H9 (cell line): ENCODE results near the gene ADTRP. TPM values are rescaled to one million over a fixed set of nuclear protein-coding genes. Genes with fewer than 3 reads are reported as not detected.
"Not testable (repeated sequence)": the region's sequence is repeated elsewhere in the genome, so short reads cannot be mapped to it uniquely, and the experiment has no call there.

Source experiments
- DNase-seq: peaks from one replicate; pipeline ENCODE4 v3.0.0-alpha.2; 2017
- H2AFZ ChIP-seq: one replicate; pipeline ENCODE4 v1.6.1; 2013; ENCODE audit warnings: mild to moderate bottlenecking, low read length, control low read depth, moderate library complexity
- H2AK5ac ChIP-seq: 2 replicates; pipeline ENCODE4 v1.6.1; 2013; ENCODE audit warnings: low read length, control low read depth, mixed read lengths; ENCODE audit not compliant: insufficient read length
- H2BK120ac ChIP-seq: one replicate; pipeline ENCODE4 v1.6.1; 2013; ENCODE audit warnings: low read depth, mild to moderate bottlenecking, low read length, control low read depth, inconsistent platforms; ENCODE audit not compliant: poor library complexity, severe bottlenecking
- H2BK12ac ChIP-seq: 2 replicates; pipeline ENCODE4 v1.6.1; 2013; ENCODE audit warnings: low read length, control low read depth, mixed read lengths, low read depth; ENCODE audit not compliant: insufficient read length
- H2BK15ac ChIP-seq: 2 replicates; pipeline ENCODE4 v1.6.1; 2013; ENCODE audit warnings: low read depth, low read length, control low read depth
- H2BK20ac ChIP-seq: one replicate; pipeline ENCODE4 v1.6.1; 2013; ENCODE audit warnings: low read depth, mild to moderate bottlenecking, low read length, control low read depth, inconsistent platforms; ENCODE audit not compliant: poor library complexity, severe bottlenecking
- H2BK5ac ChIP-seq: 2 replicates; pipeline ENCODE4 v1.6.1; 2013; ENCODE audit warnings: low read length, control low read depth, mixed read lengths; ENCODE audit not compliant: insufficient read length
- H3K14ac ChIP-seq: 2 replicates; pipeline ENCODE4 v1.6.1; 2013; ENCODE audit warnings: low read length, control low read depth; ENCODE audit not compliant: insufficient read depth
- H3K18ac ChIP-seq: 2 replicates; pipeline ENCODE4 v1.6.1; 2013; ENCODE audit warnings: low read depth, mild to moderate bottlenecking, mixed read lengths, low read length, control low read depth; ENCODE audit not compliant: insufficient read length
- H3K23ac ChIP-seq: 2 replicates; pipeline ENCODE4 v1.6.1; 2013; ENCODE audit warnings: low read length, control low read depth, mixed read lengths, low read depth; ENCODE audit not compliant: insufficient read length
- H3K23me2 ChIP-seq: 2 replicates; pipeline ENCODE4 v1.6.1; 2013; ENCODE audit warnings: low read depth, mild to moderate bottlenecking, mixed read lengths, low read length, control low read depth; ENCODE audit not compliant: insufficient read length, poor library complexity, severe bottlenecking
- H3K27ac ChIP-seq: 2 replicates; pipeline ENCODE4 v1.5.1; 2013; ENCODE audit warnings: low read length, control low read depth, mixed read lengths, low read depth; ENCODE audit not compliant: insufficient read length
- H3K27me3 ChIP-seq: 2 replicates; pipeline ENCODE4 v1.6.1; 2013; ENCODE audit warnings: low read length, control low read depth, inconsistent platforms; ENCODE audit not compliant: insufficient read depth
- H3K4ac ChIP-seq: 2 replicates; pipeline ENCODE4 v1.6.1; 2013; ENCODE audit warnings: low read depth, mild to moderate bottlenecking, control low read depth, inconsistent platforms, low read length, moderate library complexity
- H3K4me1 ChIP-seq: 2 replicates; pipeline ENCODE4 v1.6.1; 2013; ENCODE audit warnings: low read length, control low read depth, inconsistent platforms; ENCODE audit not compliant: insufficient read depth
- H3K4me2 ChIP-seq: 2 replicates; pipeline ENCODE4 v1.6.1; 2013; ENCODE audit warnings: low read length, control low read depth, mixed read lengths; ENCODE audit not compliant: insufficient read length, insufficient read depth
- H3K56ac ChIP-seq: 2 replicates; pipeline ENCODE4 v1.6.1; 2013; ENCODE audit warnings: low read depth, mild to moderate bottlenecking, mixed read lengths, low read length, control low read depth; ENCODE audit not compliant: insufficient read length
- H3K79me1 ChIP-seq: 2 replicates; pipeline ENCODE4 v1.6.1; 2013; ENCODE audit warnings: low read depth, mild to moderate bottlenecking, moderate library complexity, low read length, control low read depth, inconsistent platforms; ENCODE audit not compliant: insufficient read depth, poor library complexity, severe bottlenecking
- H3K79me2 ChIP-seq: 2 replicates; pipeline ENCODE4 v1.6.1; 2013; ENCODE audit warnings: low read length, control low read depth, inconsistent platforms; ENCODE audit not compliant: insufficient read depth
- H3K9ac ChIP-seq: 2 replicates; pipeline ENCODE4 v1.6.1; 2013; ENCODE audit warnings: low read length, control low read depth, mixed read lengths; ENCODE audit not compliant: insufficient read length; ENCODE audit errors: extremely low read depth
- H3K9me3 ChIP-seq: one replicate; pipeline ENCODE4 v1.6.1; 2013; ENCODE audit warnings: low read depth, low read length, inconsistent platforms; ENCODE audit not compliant: control insufficient read depth
- H3T11ph ChIP-seq: one replicate; pipeline ENCODE4 v1.6.1; 2013; ENCODE audit warnings: mild to moderate bottlenecking, low read length, control low read depth, inconsistent platforms
- H4K20me1 ChIP-seq: one replicate; pipeline ENCODE4 v1.6.1; 2013; ENCODE audit not compliant: control insufficient read depth, insufficient read length, insufficient read depth
- H4K5ac ChIP-seq: 2 replicates; pipeline ENCODE4 v1.6.1; 2013; ENCODE audit warnings: low read depth, mild to moderate bottlenecking, mixed read lengths, low read length, control low read depth; ENCODE audit not compliant: insufficient read length
- H4K8ac ChIP-seq: replicated peaks from 2 replicates; pipeline ENCODE4 v1.6.1; 2013; ENCODE audit warnings: low read length, control low read depth, mixed read lengths, low read depth; ENCODE audit not compliant: insufficient read length
- H4K91ac ChIP-seq: 2 replicates; pipeline ENCODE4 v1.6.1; 2013; ENCODE audit warnings: low read depth, mild to moderate bottlenecking, moderate library complexity, mixed read lengths, low read length, control low read depth; ENCODE audit not compliant: insufficient read length
- H3K27ac Mint-ChIP-seq, 3 experiments: 2 replicates in 2 of 3; 3 replicates in 1 of 3; pipeline ENCODE4 v1.8.0; 2020 to 2021; ENCODE audit warnings: mixed read lengths in 3 of 3, mild to moderate bottlenecking in 1 of 3, moderate library complexity in 1 of 3
- H3K27me3 Mint-ChIP-seq: 2 replicates; pipeline ENCODE4 v1.8.0; 2021; ENCODE audit warnings: low read depth, mild to moderate bottlenecking, moderate library complexity, mixed read lengths
- H3K36me3 Mint-ChIP-seq, 3 experiments: 2 replicates in 2 of 3; 3 replicates in 1 of 3; pipeline ENCODE4 v1.8.0; 2020 to 2021; ENCODE audit warnings: low read depth in 3 of 3, mixed read lengths in 3 of 3; ENCODE audit not compliant: insufficient read depth in 1 of 3
- H3K4me1 Mint-ChIP-seq, 2 experiments: 2 replicates each; pipeline ENCODE4 v1.8.0; 2020; ENCODE audit warnings: mixed read lengths in 2 of 2
- H3K4me3 Mint-ChIP-seq, 2 experiments: 2 replicates in 1 of 2; 3 replicates in 1 of 2; pipeline ENCODE4 v1.8.0; 2020 to 2021; ENCODE audit warnings: mild to moderate bottlenecking in 2 of 2, mixed read lengths in 2 of 2, moderate library complexity in 1 of 2
- H3K9me3 Mint-ChIP-seq, 2 experiments: 2 replicates in 1 of 2; 3 replicates in 1 of 2; pipeline ENCODE4 v1.8.0; 2020; ENCODE audit warnings: mild to moderate bottlenecking in 2 of 2, mixed read lengths in 2 of 2, moderate library complexity in 1 of 2
- CTCF ChIP-seq: fragments of 200-600 bp; sonication (generic); conservative IDR thresholded peaks from 3 replicates; pipeline ENCODE4 v1.8.0; 2021; ENCODE audit warnings: antibody characterized with exemption, mild to moderate bottlenecking
- WGBS: extraction: QIAGEN DNeasy Blood & Tissue Kit; methylation state at CpG from one replicate; pipeline ENCODE4 v1.1.7; 2013; ENCODE audit warnings: missing lambda C conversion rate, low lambda C conversion rate, mixed read lengths; ENCODE audit not compliant: insufficient read length; ENCODE audit errors: extremely low coverage; 5-methylcytosine and 5-hydroxymethylcytosine counted together
- total RNA-seq: library from RNA; stranded (reverse); gene quantifications from 2 replicates; pipeline ENCODE4 v1.2.1, GENCODE V29; 2021

The ADTRP gene
- total RNA-seq, 1 experiment from 2014 or later = not detected

GRCh38 chr6:11802886-11803590 is 24.4 kb upstream of the ADTRP start:
- Histone ChIP-seq H3K18ac (no peak overlapping the region), H3K4me2 (no peak overlapping the region), H2BK12ac (no peak overlapping the region), H3K4me1 (no peaks in the 10 kb centered on the region; the same call in 1 of the 2 replicates), H3K23ac (no peak overlapping the region), H3K79me2 (no peaks in the 10 kb centered on the region), H3K79me1 (no peaks in the 10 kb centered on the region), H3T11ph (no peak overlapping the region), H2BK5ac (no peak overlapping the region), H4K5ac (no peak overlapping the region), H2BK120ac (no peak overlapping the region), H4K8ac (no peak overlapping the region), H3K27ac (no peak overlapping the region), H3K23me2 (no peaks in the 10 kb centered on the region), H2AFZ (no peak overlapping the region), H2BK15ac (no peak overlapping the region), H4K91ac (no peak overlapping the region), H3K9ac (no peak overlapping the region), H3K9me3 (no peaks in the 10 kb centered on the region), H2AK5ac (no peak overlapping the region), H3K4ac (no peak overlapping the region), H3K14ac (no peak overlapping the region), H2BK20ac (peak overlapping the region; percentile 87), H4K20me1 (no peaks in the 10 kb centered on the region), H3K56ac (no peak overlapping the region), H3K27me3 (no peaks in the 10 kb centered on the region)
- Mint-ChIP-seq H3K27me3 (no peaks in the 10 kb centered on the region), H3K4me3 (no peak overlapping the region), H3K4me1 (peaks cover 34 to 42% of the 10 kb centered on the region in 2 experiments), H3K9me3 (no peaks in the 10 kb centered on the region), H3K27ac (peak overlapping the region in 1 of 3 experiments; percentile 78; a peak in 1 of 7 replicates), H3K36me3 (no peaks in the 10 kb centered on the region)
- TF ChIP-seq CTCF = no peak
- no peak for DNase-seq
- WGBS = no CpG with 5 or more reads among the region's 6 CpGs

- H3K36me3 Mint-ChIP-seq, H3K79me1 ChIP-seq, H3K4me3 Mint-ChIP-seq, H3K27ac ChIP-seq, H4K91ac ChIP-seq, H3K9me3 ChIP-seq, H3K23me2 ChIP-seq, H3K79me2 ChIP-seq, H4K20me1 ChIP-seq, H3K4me2 ChIP-seq, H3K27ac Mint-ChIP-seq, H2BK15ac ChIP-seq, H3K56ac ChIP-seq, H3K23ac ChIP-seq, H3K14ac ChIP-seq, H2AK5ac ChIP-seq, DNase-seq, H3K4me1 ChIP-seq, H2BK120ac ChIP-seq, H3K27me3 Mint-ChIP-seq, H2AFZ ChIP-seq, H4K8ac ChIP-seq, H2BK12ac ChIP-seq, H3K27me3 ChIP-seq, H3K9ac ChIP-seq, H2BK20ac ChIP-seq, H3K18ac ChIP-seq, H3T11ph ChIP-seq, H3K9me3 Mint-ChIP-seq, H3K4ac ChIP-seq, H2BK5ac ChIP-seq, H4K5ac ChIP-seq: not testable (repeated sequence)
- no CpG with 5 or more reads among the region's 1 CpG for WGBS
- peaks cover 20 to 26% of the 10 kb centered on the region in 2 experiments for H3K4me1 Mint-ChIP-seq
These were observed 21.9 kb upstream of the ADTRP start for GRCh38 chr6:11800531-11800930.
